NCI-H82 (cell line): ENCODE measurements around the gene SLC26A9.

Experiments
- DNase-seq: peaks from one replicate; lab custom pipeline; 2025; lab: John Stamatoyannopoulos, UW

SLC26A9 gene

DNA sequence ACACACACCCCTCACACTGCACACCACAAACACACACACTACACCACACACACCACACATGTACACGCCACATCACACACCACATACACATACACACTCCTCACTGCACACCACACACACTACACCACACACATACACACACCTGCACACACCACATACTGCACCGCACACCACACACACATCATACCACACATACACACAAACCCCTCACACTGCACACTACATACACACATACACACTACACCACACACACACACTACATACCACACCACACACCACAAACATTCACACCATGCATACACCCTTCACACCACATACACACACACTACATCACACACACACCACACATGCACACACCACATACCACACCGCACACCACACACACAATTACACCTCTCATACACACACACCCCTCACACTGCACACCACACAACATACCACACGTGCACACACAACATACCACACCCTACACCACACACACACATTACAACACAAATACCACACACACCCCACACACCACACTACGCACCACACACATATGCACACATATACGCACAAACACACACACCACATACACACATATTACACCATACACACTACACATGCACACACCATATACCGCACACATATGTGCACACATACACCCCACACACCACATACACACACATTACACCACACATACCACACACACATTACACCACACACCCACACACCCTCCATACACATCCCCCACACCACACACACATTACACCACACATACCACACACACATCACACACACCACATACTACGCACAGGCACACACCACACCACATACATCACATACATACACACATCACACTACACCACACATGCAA, 30.3 kb upstream of the SLC26A9 start:
- no peak for DNase-seq

DNA sequence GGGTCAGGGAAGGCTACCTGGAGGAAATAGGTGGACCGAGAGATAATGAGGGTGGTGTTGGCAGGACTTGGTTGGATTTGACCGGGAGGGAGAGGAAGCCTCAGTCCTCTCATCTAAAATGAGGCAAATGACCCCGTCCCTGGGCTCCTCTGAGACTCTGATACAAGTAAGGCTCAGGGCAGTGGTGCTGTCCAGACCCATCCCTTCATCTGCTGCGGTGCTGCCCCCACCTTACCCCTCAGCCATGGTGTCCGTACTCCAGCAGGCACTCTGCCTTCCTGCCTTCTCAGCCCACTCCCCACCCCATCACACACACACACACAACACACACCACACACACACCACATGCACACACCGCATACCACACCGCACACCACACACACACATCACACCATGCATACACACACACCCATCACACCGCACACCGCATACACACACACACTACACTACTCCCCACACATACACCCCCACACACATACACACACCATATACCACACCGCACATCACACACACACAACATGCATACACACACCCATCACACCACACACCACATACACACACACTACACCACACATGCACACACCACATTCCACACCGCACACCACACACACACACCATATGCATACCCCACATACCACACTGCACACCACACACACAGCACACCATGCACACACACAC, 29.4 kb upstream of the SLC26A9 start:
- DNase-seq = peak; percentile 29

DNA sequence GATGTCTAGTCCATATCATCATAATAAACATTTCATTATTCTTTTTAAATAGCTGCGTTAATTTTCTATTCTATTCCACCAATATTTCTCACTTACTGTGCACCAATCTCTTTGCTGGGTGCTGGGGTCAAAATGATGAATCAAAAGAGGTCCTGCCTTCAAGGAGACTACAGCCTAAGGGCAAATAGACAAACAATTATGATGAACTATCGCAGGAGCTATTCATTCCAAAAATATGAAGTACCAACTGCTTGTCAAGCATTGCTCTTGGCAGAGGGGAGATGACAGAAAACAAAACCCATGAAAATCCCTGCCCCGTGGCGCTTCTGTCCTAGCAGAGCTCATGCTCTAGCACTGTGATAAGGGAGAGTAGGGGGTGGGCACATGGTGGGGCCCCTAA, 28.8 kb upstream of the SLC26A9 start:
- no peak for DNase-seq

DNA sequence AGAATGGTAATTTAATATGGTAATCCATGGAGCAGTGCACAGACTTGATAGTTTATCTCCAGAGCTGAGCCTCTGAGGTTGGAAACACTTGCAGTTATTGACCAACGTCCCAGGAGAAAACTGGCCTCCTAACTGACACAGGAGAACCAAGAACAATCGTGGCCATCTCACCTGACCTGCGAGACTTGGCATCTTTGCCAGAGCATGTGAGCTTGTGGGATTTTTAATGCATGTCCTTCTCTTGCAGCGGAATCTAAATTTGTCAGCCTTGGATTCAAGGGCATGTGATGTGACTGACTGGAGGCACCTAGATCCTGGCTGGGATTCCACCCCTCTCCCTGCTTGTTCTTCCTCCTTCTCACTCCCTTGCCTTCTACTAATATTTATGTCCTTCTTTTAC, 27.8 kb upstream of the SLC26A9 start:
- no peak for DNase-seq

DNA sequence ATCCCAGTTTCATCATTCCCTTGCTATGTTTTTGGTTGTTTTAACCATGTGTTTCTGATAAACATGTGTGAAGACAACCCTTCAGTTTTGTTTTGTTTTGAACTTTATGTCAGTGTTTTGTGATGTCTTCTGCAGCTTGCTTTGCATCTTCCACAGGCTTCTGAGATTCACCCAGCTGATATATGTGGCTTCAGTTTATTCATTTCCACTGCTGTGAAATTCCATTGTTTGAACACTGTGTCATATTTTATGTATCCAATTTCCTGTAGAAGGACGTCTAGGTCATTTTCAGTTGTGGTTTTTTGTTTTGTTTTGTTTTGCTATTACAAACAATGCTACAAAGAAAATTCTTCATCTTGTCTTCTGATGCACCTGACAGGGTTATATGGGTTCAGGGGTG, 27.2 kb upstream of the SLC26A9 start:
- no peak for DNase-seq

DNA sequence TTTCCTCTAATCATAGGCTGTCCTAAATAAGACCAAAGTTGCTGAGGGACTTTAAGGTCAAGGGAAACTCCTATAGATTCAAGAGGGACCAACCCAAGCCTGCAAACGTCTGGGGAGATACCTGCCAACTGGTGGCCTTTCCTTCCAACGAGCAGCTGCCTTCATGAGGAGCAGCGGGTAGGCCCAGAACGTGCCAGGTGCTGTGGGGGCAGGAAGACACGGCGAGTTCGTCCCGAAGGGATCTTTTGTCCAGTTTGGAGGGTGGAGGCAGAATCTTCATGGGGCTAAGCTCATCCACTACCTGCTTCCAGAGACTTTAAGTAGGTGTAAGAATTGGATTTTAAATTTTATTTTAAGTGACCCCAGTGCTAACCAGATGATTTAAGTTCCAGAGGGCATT, 26.0 kb upstream of the SLC26A9 start:
- DNase-seq = peak; percentile 62

DNA sequence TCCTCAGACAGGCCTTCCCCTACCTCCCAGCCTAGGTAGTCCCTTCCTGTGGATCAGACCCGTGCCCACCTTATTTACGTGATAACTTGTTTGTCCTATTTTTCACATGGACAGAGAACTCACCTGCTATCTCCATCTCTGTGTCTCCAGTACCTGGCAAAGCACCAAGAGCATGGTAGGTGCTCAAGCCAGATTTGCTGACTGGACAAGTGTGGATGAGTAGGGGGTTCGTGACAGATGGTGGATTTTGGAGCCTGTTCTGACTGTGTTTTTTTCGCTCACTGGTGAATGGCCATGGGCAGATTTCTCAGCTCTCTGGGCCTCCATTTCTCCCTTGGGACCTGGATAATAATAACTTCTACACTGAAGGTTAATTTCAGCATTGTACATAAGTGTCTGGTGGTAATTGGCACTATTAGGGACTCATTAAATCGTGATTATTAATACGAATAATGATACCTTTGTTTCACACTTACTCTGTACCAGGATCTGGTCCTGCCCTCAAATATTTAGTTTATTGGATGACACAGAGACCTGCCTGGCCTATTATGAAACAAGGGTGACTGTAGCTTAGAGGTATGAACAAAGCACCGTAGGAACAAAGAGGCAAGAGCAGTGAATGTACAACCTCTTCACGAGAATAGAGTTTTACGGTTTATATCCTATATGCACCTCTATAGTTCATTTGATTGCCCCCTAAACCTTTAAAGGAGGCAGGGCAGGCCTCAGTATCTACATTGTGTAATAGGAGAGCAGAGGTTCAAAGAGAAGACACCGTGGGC, 24.5 kb upstream of the SLC26A9 start:
- DNase-seq = peak; percentile 26

DNA sequence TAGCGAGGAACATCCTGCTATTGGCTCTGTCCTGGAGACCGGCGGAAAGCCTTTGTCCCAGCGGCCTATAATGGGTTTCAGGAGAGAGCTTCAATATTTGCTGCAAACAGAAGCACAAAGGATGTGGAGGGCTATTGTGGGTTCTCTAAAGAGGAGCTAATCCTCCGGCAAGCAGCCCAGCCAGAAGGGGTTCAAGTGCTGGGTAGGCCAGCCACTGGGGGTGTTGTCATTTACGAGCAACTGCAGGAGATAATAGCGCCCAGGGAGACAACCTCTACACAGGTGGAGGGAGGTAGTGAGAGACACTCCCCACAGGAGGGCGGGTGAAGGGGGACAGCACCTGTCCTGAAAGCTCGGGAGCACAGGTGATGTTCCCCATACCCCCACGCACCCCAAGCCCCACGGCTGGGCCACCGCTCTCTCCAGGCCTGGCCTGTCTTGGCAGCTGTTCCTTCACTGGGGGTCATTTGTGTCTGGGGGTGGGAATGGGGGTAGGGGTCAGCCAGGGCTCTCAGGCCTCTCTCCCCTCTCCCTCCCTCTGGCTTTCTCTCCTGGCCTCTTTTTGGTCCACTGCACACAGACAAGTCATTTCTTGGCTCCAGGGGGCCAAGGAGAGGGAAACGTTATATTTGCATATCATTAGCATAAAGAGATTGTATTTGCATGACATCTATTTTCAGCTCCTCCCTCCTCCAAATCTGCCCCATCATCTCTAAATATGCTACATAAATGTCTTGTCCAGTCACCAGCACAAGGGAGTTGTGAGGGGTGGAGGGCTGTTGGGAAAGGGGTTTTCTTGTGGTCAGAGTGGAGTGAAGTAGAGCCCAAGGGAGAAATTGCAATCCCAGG, 22.0 kb upstream of the SLC26A9 start:
- no peak for DNase-seq

DNA sequence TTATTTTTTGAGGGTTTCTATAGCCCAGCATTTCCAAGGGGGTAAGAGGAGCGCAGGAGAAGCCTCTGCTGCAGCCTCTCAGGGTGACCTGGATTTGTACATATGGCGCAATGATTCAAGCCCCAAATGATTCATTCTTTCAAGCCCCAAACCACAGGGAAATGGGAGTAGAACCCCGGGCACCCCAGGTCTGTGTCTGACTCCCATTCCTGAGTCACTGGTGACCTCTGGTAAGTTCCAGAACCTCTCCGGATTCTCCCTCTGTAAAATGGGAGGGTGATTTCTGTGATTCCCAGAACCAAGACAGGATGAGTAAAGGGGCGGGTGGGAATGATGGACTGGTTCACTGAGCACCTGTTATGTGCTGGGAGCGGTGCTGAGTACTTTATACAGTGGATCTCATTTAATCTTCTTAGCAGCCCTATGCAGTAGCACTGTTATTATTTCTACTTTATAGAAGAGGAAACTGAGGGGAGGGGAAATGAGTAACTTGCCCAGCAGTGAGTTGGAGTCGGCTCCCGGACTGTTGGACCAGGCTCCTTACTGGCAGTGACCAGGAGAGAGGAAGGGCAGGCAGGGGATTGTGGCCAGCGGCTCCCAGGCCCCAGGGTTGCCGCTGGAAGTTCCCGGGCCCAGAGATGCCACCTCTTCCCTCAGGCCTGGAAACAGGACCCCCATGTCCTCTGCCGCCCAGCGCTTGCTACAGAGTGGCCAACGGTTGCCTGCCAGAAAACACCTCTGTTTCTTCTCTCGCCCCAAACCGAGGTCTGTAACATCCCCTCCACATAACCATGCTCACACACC, 20.3 kb upstream of the SLC26A9 start:
- DNase-seq = no peak

DNA sequence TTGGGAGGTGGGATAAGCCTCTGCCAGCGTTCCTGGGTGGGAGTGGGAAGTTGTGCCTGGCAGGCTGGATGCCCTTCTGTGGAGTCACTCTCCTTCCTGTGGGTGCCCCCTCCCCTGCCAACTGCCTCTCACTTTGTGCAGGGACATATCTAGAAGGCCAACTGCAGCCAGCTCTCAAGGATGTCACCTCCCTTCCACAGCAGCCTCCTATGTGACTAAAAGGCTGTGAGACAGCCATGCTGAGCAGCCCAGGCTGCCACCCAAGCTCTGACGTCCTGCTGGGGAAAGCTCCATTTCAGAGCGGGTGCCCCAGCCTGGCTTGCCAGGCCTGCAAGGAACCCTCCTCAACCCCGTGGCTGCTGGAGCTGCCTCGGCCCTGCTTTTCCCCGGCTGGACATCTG, 19.6 kb upstream of the SLC26A9 start:
- DNase-seq = no peak

DNA sequence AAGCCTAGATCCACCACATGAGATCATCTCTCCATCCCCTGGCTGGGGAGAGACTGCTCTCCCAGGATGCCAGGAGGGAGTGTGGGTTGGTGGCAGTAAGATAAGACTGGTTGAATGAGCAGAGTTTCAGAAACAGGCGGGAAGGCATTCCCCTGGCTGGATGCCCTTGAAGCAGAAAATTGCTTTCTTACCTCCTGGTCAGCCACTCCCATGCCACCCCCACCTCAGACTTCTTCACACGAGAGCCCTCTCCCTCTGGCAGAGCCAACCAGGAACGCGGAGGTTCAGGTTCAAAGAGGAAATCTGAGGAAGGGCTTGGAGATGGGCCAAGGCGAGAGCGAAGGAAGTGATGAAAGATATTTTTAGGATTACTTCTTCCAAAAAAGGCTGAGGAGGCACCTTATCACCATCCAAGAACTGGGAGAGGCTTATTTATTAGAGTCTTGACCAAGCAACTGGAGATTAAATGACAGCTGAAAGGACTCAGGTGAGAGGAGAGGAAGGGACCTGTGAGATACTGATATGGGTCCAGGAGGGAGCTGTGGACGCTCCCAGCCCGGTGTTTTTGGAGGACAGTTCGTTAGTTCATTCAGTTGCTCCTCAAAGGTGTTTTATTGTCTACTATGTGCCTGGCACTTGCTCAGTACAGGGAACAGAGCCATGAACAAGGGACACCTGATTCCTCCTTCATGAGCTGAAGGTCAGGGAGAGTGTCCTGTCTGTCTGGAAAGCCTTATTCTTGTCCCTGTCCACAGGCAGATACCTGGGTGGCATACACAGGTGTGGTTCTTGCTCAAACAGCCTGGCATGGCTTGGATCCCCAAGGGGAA, 18.9 kb upstream of the SLC26A9 start:
- DNase-seq = no peak

DNA sequence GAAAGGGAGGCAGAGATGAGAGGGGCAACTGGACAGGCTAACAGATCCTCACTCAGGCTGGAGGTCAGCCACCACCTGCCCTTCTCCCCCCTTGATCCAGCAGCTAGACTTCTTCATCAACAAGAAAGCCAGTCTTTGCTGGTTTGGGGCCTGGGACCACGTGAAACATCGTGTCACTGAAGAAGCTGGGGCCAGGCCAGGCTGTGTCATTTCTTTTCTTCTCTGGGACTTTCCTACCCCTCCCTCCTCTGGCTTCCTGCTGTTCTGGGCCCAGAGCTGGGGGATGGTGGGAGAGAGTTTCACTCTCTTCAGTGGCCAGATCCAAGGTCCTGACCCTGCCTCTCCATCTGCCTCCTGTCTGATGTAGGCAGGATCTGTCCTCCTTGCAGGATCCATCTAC, 18.1 kb upstream of the SLC26A9 start:
- no peak for DNase-seq

DNA sequence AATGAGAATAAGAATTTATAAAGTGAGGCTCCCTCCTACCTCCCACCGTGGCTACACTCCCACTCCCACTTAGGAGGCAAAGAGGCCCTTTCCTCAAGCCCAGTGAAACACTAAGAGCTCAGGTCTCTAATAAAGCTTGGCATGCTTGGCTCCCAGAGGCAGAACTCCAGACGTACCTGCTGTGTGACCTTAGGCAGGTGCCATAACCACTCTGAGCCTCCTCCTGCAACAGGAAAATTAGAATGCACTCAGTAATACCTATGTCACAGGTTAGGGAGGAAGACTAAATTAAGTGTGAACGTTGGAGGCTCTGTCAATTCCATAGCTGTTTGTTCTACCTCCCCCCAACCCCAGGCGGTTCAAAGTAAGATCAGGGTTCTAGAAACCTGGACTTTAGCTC, 16.5 kb upstream of the SLC26A9 start:
- DNase-seq = no peak

DNA sequence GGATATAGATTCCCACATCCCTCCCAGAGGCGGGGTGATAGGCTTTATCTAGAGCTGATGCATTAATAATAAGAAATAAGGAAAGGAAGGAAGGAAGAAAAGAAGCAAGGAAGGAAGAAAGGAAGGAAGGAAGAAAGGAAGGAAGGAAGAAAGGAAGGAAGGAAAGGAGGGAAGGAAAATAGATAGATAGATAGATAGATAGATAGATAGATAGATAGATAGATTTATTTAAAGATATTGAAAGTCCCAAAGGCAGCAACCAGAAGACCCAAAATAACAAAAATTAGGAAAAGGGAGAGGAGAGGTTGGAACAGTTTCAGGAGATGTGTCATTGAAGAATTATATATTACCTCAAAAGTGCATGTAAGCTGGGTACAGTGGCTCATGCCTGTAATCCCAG, 12.2 kb upstream of the SLC26A9 start:
- no peak for DNase-seq

DNA sequence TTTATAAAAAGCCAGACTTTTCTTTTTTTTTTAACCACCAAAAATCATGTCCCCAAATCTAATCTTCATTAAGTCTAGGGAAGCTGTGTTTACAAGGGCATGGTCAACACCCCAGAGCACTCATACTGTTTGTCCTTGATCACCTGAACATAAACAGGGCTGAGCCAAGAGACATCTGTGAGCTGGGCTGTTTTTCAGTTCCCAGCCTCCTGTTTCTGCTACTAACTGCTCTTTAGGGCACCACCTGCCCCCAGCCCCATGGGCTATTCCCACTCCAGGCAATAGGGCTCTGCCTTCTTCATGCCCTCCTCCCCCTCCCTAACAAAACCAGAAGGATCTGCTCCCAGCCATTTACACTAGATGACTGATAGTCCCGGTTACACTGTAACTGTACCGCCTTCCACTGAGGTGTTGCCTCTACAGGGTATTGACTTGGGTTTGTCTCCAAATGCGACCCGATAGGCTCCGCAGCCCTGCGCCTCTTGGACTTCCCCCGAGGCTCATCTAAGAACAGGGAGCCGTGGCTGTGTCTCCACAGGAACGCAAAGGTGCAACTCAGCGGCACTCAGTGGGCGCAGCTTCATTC, 11.7 kb upstream of the SLC26A9 start:
- DNase-seq = no peak

DNA sequence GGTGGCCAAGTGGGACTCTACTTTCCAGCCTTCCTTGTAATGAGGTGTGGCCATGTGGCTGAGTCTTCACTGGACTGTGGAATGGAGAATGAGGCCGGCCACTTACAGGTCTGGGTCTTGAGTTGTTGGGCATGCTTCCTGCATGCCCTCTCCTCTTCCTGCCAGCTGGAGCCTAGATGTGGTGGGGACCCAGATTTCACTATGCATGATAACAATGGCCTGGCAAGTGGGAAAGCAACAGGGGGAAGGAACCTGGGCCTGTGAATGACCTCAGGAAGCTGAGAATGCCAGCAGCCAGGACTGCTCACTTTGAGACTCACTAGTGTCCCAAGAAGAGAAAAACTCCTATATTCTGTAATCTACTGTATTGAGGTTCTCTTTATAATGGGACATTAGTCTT, 8.5 kb upstream of the SLC26A9 start:
- DNase-seq = no peak

DNA sequence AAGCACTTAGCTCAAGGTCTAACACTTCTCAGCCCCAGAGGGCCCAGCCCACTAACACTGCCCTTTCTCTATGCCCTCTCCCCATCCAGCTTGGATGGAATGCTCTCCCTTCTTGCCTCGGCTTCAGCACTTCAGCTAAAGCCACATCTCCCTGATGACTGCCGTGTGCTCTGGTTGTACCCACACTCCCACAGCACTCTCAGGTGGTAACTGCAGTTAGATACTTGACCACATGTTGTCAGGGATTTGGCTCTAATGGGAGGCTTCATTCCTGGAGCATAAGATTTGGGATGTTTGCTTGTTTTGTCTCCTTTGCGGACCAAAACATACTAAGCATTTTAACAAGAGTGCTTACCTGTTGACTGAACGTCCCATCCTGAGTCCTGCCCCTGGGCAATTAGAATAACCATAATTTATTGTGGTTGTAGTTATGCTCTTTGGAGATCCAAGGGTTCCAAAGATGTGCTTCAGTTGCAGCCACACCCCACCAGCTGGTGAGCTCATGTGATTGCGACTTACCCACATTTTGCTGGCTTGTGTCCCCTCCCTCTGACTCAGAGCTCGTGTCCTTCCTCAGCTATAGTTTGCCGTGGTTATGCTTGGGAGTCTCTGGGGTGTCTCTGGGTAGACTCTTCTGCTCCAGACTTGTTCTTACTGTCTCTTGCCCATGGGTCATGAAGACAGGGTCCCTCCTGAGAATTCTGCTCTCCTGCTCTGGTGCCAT, 7.7 kb upstream of the SLC26A9 start:
- no peak for DNase-seq

DNA sequence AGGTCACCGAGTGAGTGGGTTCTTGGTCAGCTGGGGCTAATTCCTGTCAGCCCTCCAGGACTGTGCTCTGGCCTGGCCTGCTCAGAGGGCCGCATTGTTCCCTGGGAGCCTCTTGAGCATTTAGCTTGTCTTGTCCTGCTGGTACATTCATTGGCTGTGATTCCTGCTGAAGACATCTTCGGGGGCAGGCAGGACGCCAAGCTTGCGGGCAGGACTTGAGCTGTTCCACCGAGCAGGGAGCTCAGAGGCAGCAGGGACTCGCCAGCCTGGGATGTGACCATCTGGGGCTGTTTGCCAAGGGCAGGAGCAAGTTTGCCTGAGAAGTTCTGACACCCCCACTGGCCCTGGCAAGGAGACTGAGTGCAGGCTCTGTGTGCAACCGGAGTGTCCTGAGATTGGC, 7.0 kb upstream of the SLC26A9 start:
- DNase-seq = no peak

DNA sequence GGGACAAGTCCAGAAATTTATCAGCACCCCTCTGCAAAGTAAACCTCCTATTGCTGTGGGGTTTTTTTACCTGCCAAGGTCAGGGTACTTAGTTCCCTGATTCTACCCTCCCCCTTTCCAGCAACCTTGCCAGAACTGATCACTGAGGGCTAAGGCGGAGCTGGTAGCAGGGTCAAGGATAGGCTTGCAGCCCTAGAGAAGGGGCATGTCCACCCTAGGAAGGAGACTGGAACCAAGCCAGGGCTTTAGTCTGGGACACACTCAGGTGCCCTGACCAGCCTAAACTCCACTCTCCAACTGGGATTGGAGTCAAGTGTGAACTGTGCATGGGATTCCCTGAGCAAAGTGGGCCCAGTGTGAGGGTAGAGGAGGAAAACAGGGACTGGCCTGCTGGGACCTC, 6.5 kb upstream of the SLC26A9 start:
- no peak for DNase-seq
